ENCODE data around the gene CISD2.
"Not testable (repeated sequence)": the region's sequence is repeated elsewhere in the genome, so short reads cannot be mapped to it uniquely, and the experiment has no call there.

GRCh38 chr4:102877477-102878106, 8.8 kb downstream of the CISD2 start:
- not testable (repeated sequence) for TF ChIP-seq CTCF, POLR2A (IDR thresholded peaks at IDR 0.05)

All from lower leg skin (tissue), 3 donors.